ENCODE data around the gene MACROD2. TPM values are rescaled to one million over a fixed set of nuclear protein-coding genes. Genes with fewer than 3 reads are reported as not detected.

MACROD2 gene
- total RNA-seq, 1 experiment from 2014 or later, result 3.7 TPM

DNA sequence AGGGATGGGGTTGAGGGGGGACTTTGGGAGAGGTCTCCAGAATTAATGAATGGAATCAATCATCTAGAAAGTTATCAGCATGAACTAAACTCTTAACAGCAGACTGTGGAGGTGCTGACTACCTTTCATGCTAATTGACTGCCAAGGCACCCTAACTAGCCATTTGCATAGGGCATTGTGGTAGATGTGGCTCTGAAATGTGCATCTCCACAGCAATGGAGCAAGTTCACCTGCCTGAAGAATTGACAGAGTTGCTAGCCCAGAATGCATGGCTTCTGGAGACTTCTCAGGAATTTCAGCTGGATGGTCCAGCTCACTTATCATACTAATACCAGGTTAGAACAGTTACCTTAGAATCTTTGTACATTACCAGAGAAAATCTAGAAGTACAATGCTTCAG, 1832.3 kb downstream of the MACROD2 start:
- H3K79me2 ChIP-seq (ENCODE audit: insufficient read depth, low read length), result no peaks in the 10 kb centered on the region
- ATAC-seq, result no peak

More for the DNA sequence above, 1832.3 kb downstream of the MACROD2 start:
- CTCF ChIA-PET, result no interaction called here
- Histone ChIP-seq H3K4me1 (ENCODE audit: control insufficient read depth in 1 of 2, insufficient read depth in 2 of 2, low read length in 2 of 2) (no peaks in the 10 kb centered on the region), H3K9me2 (ENCODE audit: insufficient read depth) (no peaks in the 10 kb centered on the region), H3K36me3 (ENCODE audit: control insufficient read depth in 1 of 2, insufficient read depth in 2 of 2, low read length in 2 of 2) (no peaks in the 10 kb centered on the region), H3K27me3 (ENCODE audit: insufficient read depth, low read length) (no peaks in the 10 kb centered on the region), H3K27ac (ENCODE audit: low read depth, low read length) (no peak overlapping the region), H3K9ac (ENCODE audit: low read length) (no peak overlapping the region), H4K20me1 (ENCODE audit: insufficient read depth) (no peaks in the 10 kb centered on the region), H3K9me3 (ENCODE audit: control insufficient read depth in 1 of 2, insufficient read depth in 1 of 2, low read depth in 1 of 2, low read length in 2 of 2) (peaks cover 12 to 13% of the 10 kb centered on the region in 2 experiments; a peak in 2 of 4 replicates), H2AFZ (ENCODE audit: low read depth, low read length, poor library complexity, severe bottlenecking) (no peak overlapping the region), H3K4me3 (replicated peaks in 1 of 2; ENCODE audit: low read depth in 1 of 2, low read length in 2 of 2) (no peak overlapping the region), H3K4me2 (ENCODE audit: low read length) (no peak overlapping the region)
- POLR2A ChIA-PET, result no interaction called here
- DNase-seq (ENCODE audit: low read depth, low spot score), result no peak
- RAD21 ChIA-PET (ENCODE audit: low non-redundant PET in 1 of 2, low total read pairs in 2 of 2, uncharacterized antibody in 2 of 2, unreplicated experiment in 2 of 2), result no interaction called here
- no TSS peak for BruUV-seq (replicated peaks)
- TF ChIP-seq CEBPB (IDR thresholded peaks at IDR 0.05; ENCODE audit: low read depth), result no peak
- TF ChIP-seq, protein P1, sequence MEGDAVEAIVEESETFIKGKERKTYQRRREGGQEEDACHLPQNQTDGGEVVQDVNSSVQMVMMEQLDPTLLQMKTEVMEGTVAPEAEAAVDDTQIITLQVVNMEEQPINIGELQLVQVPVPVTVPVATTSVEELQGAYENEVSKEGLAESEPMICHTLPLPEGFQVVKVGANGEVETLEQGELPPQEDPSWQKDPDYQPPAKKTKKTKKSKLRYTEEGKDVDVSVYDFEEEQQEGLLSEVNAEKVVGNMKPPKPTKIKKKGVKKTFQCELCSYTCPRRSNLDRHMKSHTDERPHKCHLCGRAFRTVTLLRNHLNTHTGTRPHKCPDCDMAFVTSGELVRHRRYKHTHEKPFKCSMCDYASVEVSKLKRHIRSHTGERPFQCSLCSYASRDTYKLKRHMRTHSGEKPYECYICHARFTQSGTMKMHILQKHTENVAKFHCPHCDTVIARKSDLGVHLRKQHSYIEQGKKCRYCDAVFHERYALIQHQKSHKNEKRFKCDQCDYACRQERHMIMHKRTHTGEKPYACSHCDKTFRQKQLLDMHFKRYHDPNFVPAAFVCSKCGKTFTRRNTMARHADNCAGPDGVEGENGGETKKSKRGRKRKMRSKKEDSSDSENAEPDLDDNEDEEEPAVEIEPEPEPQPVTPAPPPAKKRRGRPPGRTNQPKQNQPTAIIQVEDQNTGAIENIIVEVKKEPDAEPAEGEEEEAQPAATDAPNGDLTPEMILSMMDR (IDR thresholded peaks at IDR 0.05 in 2 of 3, conservative IDR thresholded peaks at IDR 0.05 in 1 of 3; ENCODE audit: borderline replicate concordance in 1 of 3, insufficient read depth in 1 of 3, low read depth in 2 of 3, low read length in 2 of 3), result no peak
- no peak for TF ChIP-seq CBX3 (IDR thresholded peaks at IDR 0.05; ENCODE audit: low read depth)
- TF ChIP-seq SP1 (IDR thresholded peaks at IDR 0.05; ENCODE audit: low read depth), result no peak
- TF ChIP-seq, protein P2, sequence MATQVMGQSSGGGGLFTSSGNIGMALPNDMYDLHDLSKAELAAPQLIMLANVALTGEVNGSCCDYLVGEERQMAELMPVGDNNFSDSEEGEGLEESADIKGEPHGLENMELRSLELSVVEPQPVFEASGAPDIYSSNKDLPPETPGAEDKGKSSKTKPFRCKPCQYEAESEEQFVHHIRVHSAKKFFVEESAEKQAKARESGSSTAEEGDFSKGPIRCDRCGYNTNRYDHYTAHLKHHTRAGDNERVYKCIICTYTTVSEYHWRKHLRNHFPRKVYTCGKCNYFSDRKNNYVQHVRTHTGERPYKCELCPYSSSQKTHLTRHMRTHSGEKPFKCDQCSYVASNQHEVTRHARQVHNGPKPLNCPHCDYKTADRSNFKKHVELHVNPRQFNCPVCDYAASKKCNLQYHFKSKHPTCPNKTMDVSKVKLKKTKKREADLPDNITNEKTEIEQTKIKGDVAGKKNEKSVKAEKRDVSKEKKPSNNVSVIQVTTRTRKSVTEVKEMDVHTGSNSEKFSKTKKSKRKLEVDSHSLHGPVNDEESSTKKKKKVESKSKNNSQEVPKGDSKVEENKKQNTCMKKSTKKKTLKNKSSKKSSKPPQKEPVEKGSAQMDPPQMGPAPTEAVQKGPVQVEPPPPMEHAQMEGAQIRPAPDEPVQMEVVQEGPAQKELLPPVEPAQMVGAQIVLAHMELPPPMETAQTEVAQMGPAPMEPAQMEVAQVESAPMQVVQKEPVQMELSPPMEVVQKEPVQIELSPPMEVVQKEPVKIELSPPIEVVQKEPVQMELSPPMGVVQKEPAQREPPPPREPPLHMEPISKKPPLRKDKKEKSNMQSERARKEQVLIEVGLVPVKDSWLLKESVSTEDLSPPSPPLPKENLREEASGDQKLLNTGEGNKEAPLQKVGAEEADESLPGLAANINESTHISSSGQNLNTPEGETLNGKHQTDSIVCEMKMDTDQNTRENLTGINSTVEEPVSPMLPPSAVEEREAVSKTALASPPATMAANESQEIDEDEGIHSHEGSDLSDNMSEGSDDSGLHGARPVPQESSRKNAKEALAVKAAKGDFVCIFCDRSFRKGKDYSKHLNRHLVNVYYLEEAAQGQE (IDR thresholded peaks at IDR 0.05; ENCODE audit: low read depth), result no peak
- TF ChIP-seq JUND (IDR thresholded peaks at IDR 0.05), result no peak
- no peak for TF ChIP-seq EZH2 (IDR thresholded peaks at IDR 0.05)
- TF ChIP-seq, protein P3, sequence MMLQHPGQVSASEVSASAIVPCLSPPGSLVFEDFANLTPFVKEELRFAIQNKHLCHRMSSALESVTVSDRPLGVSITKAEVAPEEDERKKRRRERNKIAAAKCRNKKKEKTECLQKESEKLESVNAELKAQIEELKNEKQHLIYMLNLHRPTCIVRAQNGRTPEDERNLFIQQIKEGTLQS (IDR thresholded peaks at IDR 0.05), result no peak
- TF ChIP-seq POLR2A (IDR thresholded peaks at IDR 0.05; ENCODE audit: borderline replicate concordance, extremely low read depth, insufficient read depth, insufficient read length), result no peak
- TF ChIP-seq SRF (IDR thresholded peaks at IDR 0.05; ENCODE audit: low read depth), result no peak
- no peak for TF ChIP-seq EGR1 (IDR thresholded peaks at IDR 0.05; ENCODE audit: low read depth)
- TF ChIP-seq ZFX (IDR thresholded peaks at IDR 0.05), result no peak
- TF ChIP-seq POLR2AphosphoS5 (IDR thresholded peaks at IDR 0.05; ENCODE audit: low read depth, low read length), result no peak
- TF ChIP-seq TCF7L2 (IDR thresholded peaks at IDR 0.05; ENCODE audit: borderline replicate concordance, extremely low read depth, insufficient read depth, insufficient read length), result no peak
- intact Hi-C loops (cut with micrococcal nuclease), result no loop called here

Data from HCT116 (cell line).